COLO668 (cell line): ENCODE results near the gene ZNF275.
A peak's percentile ranks its signal among the peaks of the same experiment; 100 is the strongest.
"Not testable (repeated sequence)": the region's sequence is repeated elsewhere in the genome, so short reads cannot be mapped to it uniquely, and the experiment has no call there.

Experiments used
- DNase-seq: peaks from one replicate; lab custom pipeline; 2025; ENCODE audit not compliant: unreplicated experiment; lab: John Stamatoyannopoulos, UW

Gene ZNF275

DNA sequence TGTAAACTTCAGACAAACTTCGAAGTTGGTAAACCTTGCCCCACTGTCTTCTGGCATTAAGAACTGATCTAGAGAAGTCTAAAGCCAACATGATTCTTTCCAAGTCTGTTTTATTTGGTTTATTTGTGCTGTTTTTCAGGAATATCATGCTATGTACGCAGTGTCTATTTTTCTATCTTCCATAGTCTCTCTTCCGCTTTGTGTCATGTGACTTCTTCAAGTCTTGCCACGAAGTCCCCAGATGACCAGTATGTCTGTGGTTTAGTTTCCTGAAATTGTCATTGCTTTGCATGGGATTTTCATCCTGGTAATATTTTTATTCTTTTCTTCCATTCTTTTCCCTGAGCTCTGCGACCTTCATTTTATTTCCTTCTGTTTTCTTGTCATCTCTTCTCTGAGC is 52.1 kb downstream of the ZNF275 start:
- DNase-seq: no peak

DNA sequence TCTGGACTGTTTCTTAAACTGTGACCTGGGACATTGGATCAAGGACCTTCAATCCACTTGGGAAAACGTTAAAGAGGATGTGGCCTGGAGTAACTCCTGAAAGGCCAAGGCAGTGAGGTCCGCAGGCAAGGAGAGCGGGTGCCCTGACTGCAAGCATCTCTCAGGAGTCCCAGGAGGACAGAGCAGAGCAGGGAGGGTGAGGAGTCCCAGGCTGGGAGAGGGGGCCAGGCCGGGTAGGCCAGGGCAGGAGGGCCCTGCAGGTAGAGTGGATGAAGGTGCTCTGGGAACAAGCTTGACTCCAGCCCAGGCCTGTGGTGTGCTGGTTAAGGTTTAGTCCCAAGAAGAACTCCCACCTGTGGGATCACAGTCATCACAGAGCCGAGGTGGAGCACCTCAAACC is 53.4 kb downstream of the ZNF275 start:
- no peak for DNase-seq

DNA sequence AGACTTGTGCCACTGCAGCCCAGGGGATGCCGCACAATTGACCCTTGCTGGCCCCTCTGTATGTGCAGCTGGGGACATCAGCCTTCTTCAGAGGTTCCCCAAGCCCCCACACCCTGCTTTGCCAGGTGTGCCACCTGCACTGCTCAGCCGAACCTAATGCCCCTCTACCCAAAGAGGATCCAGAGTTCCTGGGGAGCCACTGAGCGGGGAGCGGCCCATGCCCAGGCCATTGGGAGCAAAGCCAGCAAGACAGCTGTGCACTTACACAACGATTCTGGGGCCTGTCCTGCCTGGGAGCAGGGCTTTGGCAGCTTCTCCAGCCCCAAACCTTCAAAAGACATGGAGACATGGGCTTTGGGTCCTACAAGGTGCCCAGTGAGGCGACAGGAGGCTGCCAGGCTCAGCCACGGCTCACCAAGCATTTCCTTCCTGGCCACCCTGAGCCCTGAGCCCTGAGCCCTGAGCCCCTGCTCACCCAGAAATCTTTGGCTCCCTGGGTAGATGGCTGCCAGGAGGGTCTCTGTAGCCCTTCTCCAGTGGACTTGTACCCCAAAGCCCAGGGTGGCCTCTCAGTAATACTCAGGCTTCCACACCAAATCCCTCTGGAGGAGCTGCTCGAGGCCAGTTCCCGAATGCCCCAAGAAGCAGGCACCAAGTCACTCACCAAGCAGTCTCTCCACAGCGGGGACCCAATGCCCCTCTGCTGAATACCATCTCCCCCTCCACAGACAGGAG is 54.2 kb downstream of the ZNF275 start:
- DNase-seq: no peak

DNA sequence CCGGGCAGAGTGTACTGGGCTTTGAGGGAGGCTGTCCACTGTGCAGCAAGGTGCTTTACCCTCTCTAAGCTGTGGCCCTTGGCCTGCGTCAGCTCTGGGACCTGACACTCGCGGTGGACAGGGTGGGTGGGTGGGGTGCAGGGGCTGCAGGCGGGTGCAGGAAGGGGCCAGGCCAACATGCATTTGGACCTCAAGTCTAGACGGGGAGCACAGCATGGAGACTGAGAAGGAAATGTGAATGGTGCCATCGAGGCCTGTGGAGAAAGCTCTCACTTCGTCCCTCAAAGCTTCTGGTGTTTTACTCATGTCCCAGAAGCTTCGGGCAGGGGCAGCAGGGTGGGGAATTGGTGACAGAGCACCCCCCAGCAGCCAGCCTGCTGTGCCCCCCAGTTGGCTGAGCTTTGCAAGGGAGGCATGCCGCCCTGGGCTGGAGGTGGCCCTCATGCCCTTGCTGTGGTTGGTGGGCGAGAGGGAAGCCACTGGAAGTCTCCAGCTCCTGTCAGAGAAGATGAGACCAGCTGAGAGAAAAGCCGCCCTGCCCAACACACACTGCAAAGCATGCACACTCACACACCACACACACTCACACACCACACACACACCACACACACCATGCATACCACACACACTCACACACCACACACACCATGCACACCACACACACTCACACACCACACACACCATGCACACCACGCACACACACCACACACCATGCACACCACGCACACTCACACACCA is 54.9 kb downstream of the ZNF275 start:
- no peak for DNase-seq

DNA sequence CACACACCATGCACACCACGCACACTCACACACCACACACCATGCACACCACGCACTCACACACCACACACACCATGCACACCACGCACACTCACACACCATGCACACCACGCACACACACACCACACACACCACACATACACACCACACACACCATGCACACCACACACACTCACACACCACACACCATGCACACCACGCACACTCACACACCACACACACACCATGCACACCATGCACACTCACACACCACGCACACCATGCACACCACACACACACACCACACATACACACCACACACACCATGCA is 55.5 kb downstream of the ZNF275 start:
- not testable (repeated sequence) for DNase-seq

DNA sequence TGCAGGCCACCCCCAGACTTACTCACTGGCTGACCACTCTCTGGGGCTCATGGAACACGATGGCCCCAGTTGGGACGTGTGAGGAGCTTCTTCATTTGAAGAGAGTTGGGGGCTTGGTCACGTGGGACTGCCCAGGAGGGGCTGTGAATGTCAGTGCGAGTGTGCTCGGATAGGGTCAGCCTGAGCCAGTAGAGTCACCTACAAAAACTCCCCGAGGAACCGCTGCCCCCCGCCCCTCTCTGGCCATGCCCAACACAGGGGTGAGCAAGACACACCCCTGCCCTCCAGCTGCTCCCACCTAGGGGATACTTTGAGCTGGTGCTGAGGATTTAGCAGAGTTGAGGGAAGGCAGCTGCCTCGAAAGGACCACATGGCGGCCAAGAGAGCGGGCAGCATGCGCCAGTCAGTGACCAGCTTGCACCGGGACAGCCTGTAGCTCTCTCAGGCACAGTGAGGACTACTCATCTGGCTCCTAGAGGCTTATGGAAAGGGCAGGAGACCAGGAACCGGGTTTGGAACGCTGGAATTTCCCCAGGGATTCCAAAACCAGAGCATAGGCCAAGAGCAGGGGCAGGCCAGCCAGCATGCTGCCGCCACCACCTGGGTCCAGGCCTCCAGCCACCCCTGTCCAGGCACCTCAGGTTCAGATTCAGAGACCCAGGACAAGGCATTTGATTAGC is 58.8 kb downstream of the ZNF275 start:
- no peak for DNase-seq

DNA sequence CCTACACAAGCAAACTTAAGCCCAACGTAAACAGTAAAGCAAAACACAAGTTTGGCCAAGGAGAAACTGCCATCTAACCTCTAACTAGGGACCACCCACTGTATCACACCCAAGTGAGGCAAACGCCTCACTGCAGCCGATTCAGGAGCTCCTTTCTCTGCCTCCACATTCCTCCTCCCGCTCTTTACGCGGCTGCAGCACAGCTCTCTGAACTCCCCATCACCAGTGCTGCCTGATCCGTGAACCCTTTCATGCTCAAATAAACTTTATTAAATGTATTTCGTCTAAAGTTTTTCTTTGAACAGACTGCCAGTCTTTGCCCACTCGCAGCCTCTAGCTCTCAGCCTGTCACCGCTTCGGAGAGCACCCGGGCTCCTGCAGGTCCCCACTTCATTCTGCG is 60.7 kb downstream of the ZNF275 start:
- DNase-seq: no peak

DNA sequence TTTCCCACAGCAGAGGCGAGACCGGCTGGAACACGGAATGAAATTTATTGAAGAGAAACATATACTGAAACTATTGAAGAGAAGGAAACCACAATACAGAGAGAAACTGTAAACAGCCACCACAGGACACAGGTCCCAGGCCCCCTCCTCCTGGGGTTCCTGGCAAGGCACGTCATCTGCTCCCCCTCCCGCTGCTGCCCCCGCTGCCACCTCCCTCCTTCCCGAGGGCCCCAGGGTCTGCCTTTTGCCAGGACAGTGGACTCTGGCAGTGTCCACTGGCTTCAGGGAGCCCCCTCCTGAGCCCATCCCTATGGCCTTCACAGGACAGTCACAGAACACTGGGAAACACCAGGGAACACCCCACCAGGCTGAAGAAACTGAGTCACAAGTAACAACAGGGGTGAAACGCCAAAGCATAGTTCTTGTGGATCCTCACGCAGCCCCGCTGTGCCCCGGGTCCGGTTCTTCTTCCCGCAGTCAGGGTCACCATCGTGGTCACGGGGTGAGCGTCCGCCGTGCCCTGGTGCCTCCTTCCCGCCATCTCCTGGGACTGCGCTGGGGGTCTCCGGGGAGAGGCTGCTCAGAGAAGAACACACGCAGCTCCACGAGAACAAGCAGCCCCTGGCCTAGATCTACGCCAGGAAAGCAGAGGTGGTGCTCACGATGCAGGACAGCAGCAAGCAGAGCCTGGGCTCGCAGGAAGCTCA is 61.8 kb downstream of the ZNF275 start:
- no peak for DNase-seq

DNA sequence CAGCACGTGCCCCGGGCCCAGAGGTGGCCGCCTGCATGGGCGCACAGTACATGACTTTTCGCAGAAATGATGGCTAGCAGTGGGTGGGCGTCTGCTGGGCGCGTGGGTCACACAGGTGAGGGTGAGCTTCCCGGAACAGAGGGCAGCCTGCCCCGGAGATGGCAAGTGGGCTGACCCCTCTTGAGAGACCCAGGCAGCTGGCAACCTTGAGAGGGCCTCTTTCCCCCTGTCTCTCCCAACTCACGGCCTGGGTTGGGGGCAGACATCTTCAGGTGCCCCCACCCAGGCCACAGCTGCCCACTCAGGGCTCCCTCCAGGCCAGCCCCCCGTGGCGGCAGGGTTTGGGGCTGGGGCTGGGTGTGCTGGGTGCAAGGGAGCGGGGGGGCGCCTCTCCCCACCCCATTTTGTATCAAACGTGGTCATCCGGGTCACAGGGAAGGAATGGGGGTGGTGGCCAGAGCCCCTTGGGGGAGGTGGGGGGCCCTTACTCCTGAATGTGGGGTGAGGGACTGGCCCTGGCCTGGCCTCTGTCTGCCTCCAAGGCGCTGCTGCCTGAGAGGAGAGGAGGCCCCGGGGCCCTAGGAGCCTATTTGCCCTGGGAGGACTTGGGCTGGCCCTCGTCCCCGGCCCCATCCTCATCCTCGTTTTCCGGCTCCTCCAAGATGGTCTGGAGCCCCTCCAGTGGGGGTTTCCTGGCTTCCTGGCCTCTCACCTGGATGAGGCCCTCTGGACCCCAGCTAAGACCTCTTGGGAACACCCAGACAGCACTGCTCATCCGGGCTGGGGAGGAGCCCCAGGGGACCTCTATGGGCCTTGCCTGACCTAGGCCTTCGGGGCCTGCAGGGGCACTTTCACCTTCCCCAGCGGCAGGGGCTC is 62.6 kb downstream of the ZNF275 start:
- DNase-seq: no peak

DNA sequence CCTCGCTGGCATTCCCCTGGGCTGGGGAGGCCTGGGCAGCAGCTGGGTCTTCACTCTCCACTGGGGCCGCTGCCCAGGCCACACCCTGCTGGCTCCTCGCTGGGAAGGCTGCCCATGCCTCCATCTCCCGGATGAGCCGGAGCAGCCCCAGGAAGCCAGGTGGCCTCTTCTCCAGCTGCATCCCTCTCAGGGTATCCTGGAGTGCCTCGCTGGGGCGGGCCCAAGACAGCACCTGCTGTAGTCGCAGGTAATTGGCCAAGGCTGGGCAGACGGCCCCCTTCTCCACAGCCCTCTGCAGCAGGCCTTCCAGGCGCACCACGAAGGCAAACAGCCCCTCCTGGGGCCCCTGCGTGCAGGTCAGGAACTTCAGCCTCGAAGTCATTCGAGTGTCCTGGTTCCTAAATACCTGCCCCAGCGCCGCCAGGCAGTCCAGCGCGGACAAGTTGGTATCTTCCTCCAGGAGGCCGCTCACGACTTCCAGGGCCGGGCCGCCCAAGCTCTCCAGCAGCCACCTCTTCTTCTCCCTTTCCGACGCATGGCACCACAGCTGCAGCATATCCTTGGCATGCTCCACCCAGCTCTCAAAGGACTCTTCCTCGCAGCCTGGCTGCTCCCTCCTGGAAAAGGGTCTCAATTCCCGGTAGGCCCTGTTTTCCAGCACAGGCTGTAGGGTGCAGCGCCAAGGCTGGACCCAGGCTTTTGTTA is 63.5 kb downstream of the ZNF275 start:
- peak; percentile 79 for DNase-seq

DNA sequence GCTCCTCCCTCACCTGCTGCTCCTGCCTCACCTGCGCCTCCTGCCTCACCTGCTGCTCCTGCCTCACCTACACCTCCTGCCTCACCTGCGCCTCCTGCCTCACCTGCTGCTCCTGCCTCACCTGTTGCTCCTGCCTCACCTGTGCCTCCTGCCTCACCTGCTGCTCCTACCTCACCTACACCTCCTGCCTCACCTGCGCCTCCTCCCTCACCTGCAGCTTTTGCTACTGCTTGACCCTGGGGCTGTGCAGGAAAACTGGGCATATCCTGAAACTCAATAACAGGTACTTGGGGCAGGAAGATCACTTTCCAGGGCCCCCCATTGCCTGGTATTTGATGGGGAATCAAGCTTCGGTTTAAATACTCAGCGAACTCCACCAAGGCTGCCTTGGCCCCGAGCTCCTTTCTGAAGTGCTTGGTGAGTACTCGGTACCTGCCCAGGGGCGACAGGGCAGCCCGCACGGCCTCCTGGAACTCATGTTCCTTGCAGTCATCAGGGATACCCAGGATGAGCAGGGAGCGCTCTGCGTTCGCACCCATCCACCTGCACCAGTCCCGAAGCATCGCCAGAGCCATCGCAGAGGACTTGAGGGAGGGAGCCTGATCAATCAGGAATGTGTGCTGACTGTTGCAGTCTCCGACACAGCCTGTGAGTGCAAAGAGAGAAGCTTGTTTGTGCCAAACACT is 64.5 kb downstream of the ZNF275 start:
- DNase-seq: peak; percentile 24

DNA sequence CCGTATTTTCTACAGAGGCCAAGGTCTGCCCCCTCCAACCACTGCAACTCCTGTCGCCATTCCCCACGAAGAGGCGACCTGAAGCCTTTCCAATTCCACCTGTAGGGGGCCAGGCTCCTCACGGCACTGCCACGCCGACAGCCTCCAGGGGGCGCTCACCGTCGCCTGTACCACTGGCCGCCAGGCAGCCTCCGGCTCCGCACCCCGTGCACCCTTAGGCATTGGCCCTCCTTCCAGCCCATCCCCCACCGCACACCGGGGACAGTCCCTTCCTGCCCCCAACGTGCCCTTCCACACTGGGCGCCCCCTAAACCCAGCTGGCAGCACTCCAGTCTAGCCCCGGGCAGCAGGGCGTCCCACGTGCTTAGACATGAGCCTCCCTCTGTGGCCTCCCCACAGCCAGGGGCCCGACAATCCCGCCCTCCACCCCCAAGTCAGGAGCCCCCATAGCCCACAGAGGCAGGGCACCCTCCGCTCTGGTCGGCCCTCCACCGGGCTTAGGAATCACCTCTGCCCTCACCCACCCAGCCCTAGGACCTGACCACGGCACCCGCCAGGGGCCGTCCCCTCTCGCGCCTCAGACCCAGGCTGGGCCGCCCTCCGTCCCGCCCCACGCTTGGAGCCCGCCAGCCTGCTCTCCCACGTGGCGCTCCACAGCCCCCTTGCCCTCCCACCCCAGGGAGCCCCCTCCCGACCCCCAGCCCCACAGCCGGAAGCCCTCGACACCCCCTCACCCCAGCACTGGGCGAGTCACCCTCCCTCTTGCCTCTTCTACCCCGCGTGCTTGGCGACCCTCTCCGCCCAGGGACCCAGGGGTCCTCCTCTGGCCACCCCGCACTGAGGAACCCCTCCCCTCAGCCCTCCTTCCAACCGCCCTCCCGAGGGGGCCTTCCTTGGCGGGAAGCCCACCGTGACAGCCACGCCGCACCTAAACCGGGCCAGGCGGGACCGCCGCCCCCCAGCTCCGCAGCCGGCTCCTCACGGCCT is 66.5 kb downstream of the ZNF275 start:
- peak; percentile 18 for DNase-seq

DNA sequence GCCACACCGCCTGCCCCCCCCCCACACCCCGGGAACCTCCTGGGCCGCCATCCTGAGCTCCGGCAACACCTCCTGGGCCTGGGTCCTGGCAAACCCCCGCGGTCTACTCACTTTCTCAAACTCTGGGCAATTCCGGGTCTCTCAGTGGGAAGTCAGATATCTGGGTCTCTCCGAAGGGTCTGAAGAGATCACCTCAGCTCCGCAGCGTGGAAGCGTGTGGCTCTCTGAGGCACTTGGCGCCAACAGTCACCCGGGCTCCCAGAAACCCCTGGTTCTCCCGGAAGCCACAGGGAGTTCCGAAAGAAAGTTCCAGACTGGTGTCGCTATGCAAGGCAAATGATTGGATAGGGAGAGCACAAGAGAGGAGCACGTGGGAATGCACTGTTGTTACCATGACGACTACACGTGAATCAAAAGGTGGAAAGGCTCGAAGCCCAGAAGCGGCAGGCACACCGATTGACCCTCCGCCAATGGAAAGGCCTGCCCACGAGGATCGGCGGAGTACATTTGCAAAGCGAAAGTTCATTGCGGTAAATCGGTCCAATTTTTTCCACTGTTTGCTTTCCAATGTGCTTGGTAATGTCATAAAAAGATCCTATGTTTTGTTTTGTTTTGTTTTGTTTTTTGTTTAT is 67.3 kb downstream of the ZNF275 start, which contains the start of gene PNMA6E:
Gene PNMA6E (minus strand): TSS at position 218 of the 632 bp plus-strand sequence. CDS start 2,501 bp downstream, outside the sequence.
- DNase-seq: no peak
